DOHH2 (cell line): ENCODE data around the gene NKAIN2.

Experiments
- CTCF ChIP-seq: fragments of 200-600 bp; sonication (generic); IDR thresholded peaks from one replicate; pipeline ENCODE4 v1.5.1; 2014; ENCODE audit warnings: antibody characterized with exemption, mild to moderate bottlenecking, low read depth, low read length; ENCODE audit not compliant: poor library complexity, severe bottlenecking
- EZH2phosphoT487 ChIP-seq: fragments of 200-600 bp; sonication (generic); IDR thresholded peaks from 2 replicates; pipeline ENCODE4 v1.6.1; 2017; ENCODE audit warnings: borderline replicate concordance, mild to moderate bottlenecking, antibody characterized with exemption, low read length, moderate library complexity, mixed read lengths

- TF ChIP-seq CTCF (peak; percentile 44), EZH2phosphoT487 (no peak)
Observed at GRCh38 chr6:124870611-124871459, 1067.2 kb downstream of the NKAIN2 start.
